GM19035 (cell line): ENCODE results near the gene AHRR.
"Not testable (repeated sequence)": the region's sequence is repeated elsewhere in the genome, so short reads cannot be mapped to it uniquely, and the experiment has no call there.

ENCODE experiments used
- ATAC-seq: cut with Tn5 transposase; IDR thresholded peaks from one replicate; pipeline ENCODE4 v1.9.1; 2021; ENCODE audit not compliant: unreplicated experiment

The AHRR gene

DNA sequence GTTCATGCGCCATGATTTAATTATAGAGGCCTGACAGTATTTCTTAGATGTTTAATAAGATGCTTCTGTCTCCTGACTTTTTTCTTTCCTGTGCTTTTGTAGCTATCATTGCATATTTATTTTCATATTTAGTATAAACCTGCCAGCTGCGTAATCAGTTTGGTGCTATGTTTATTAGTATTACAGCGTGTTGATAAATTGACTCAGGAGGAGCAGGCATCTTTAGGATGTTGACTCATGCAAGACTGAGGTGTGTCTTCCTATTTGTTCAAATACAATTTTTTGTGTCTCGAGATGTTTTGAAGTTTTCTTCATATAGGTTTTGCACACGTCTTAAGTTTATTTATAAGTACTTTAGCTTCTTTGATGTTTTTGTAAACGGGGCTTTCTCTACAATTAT lies 85.5 kb downstream of the AHRR start:
- no peak for ATAC-seq

DNA sequence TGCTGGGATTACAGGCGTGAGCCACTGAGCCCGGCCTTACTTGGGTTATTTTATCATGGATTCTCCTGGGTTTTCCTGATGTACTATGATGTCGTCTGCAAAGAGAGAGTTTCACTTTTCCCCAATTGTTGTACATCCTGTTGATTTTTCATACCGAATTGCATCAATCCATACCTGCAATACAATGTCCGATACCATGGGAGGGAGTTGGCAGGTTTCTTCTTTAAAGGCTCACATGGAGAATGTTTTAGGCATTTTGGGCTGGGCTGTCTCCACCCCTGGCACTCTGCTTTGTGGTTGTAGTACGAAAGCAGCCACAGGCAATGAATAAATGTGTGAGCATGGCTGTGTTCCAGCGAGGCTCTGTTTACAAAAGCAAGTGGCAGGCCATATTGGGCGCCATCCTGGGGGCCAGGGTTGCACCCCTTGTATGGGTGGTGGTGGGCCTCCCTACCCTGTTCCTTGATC lies 86.3 kb downstream of the AHRR start:
- no peak for ATAC-seq

DNA sequence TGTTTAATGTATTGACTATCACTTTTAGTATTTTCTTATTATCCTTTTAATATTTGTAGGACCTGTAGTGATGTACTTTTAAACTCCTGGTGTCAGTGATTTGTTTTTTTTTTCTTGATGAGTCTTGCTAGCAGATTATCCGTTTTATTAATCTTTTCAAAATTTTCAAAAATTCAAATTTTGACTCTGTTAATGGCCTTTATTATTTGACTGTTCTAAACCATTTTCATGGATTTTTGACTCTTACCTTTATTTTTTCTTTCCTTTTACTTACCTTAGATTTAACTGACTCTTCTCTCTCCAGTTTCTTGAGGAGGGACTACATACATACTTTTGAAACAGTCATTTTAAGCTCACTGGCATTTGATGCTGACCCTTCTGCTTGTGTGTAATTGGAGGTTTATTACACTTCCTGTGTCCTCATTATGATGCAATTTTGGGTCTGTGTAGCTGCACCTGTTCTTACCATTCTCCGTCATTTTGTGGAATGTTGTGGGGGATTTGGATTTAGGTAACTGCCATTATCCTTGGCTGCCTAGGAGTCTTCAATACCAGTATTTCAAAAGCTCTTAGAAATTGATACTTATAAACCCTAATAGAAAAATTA lies 89.5 kb downstream of the AHRR start:
- no peak for ATAC-seq

DNA sequence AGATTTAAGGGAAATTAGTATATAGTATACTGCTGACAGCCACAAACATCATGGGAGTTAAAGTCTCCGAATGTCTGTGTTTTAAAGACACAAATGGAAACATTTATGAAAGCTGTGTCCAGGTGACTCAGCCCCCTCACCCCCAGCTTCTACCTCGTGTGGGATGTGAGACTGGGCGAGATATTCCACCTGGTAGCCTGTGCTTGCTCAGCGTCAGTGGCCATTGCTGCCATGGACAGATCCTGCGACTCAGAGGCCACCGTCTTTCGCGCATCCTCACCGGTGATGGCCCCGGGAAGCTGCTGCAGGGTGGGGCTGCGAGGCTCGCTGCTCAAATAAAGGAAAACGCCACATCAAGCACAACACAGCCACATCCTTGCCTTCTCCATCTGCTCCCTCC lies 90.2 kb downstream of the AHRR start:
- no peak for ATAC-seq

DNA sequence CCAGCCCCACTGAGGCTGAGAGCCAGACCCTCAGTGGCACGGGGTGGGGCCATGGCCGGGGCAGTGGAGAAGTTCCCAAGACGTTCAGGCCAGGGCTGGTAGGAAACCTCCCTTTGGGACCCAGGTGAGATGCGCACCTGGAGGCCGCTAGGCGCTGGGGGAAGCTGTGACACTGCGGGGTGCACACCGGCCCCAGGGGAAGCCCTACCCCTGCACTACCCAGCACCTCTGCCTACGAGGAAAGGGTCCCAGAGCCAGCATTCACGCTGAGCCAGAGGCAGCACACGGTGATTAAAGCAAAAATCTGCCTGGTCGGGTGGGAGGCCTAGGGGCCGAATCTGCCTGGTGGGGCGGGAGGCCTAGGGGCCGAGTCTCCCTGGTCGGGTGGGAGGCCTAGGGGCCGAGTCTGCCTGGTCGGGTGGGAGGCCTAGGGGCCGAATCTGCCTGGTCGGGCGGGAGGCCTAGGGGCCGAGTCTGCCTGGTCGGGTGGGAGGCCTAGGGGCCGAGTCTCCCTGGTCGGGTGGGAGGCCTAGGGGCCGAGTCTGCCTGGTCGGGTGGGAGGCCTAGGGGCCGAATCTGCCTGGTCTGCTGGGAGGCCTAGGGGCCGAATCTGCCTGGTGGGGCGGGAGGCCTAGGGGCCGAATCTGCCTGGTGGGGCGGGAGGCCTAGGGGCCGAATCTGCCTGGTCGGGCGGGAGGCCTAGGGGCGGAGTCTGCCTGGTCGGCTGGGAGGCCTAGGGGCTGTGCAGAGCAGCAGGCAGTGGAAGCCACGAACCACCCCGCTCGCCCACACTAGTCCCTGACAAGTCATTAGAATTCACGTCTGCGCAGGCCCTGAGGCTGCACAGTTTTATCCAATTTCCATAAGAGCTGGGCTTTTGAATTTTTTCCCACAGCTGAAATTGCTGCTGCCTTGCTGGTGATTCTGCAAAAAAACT lies 93.7 kb downstream of the AHRR start:
- ATAC-seq, result not testable (repeated sequence)

DNA sequence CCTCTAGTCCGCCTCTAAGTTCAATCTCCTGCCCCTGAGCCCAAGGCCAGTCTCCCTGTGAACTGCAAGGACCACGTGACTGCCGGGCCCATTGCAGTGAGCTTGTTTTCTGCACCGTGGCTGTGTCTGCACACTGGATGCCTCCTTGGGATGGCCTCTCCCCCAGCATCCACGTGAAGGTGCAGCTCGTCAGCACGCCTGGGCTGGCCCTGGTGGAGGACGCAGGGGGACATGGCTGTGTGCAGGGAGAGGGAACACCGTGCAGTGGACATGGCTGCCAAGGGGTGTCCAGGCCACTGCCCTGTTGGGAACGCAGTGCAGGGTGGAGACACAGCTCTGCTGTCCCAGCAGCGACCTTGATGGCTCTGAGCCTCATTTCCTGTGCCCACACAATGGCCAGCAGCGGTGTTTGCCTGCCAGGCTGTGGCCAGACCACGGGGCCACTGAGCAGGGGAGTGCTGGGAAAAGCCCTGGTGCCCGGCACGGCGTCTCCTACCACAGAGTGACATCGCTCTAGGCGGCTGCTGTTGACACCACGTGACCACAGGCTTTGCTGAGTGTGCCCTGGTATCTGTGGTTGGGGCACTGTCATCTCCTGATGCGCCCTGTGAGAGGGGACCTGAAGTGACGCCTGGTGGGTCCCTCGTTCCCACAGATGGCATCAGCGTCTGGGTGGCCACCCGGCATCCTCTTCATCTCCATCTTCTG lies 94.6 kb downstream of the AHRR start:
- no peak for ATAC-seq

DNA sequence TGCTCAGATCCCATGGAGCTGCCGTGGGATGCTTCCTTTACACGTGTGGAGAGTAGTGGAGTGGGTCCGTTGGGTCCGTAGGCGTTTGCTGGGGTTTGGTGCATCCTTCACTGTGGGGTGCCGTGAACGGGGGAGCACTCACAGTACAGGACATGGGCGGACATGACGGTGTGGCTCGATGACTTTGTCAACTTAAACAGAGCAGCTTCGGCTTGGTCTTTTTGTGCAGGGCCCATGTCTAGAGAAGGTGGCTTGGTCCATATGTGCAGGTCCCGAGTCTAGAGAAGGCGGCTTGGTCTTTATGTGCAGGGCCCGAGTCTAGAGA lies 95.1 kb downstream of the AHRR start:
- ATAC-seq, result no peak

DNA sequence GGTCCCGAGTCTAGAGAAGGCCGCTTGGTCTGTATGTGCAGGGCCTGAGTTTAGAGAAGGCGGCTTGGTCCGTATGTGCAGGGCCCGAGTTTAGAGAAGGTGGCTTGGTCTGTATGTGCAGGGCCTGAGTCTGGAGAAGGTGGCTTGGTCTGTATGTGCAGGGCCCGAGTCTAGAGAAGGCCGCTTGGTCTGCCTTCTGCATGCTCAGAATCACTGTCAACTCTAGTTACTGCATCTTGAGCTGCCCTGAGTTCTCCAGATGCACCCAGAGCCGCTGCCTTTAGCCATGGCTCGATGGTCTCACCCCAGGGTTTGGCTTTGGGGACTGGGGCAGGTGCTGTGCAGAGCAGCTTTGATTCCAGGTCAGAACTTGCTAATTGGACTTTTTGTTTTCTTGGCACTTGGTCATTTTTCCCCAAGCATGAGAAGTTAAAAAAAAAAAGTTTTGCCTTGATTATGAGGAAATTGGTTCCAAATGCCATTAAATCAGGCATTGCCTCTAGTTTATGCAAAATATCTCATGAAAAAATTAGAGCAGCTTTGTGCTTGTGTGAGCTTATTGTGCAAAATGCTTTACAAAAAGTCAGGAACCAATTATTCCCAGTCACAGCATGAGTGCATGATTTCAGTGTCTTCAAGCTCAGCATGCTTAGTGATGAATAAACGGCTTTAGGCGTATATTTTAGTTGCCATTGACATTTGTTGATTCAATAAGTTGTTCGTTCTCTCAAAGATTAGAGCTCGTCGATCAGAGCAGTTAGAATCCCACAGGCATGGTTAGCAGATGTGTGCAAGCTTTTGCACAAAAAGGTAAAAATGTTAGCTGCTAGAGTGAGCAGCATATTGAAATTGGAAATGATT lies 96.0 kb downstream of the AHRR start:
- no peak for ATAC-seq

DNA sequence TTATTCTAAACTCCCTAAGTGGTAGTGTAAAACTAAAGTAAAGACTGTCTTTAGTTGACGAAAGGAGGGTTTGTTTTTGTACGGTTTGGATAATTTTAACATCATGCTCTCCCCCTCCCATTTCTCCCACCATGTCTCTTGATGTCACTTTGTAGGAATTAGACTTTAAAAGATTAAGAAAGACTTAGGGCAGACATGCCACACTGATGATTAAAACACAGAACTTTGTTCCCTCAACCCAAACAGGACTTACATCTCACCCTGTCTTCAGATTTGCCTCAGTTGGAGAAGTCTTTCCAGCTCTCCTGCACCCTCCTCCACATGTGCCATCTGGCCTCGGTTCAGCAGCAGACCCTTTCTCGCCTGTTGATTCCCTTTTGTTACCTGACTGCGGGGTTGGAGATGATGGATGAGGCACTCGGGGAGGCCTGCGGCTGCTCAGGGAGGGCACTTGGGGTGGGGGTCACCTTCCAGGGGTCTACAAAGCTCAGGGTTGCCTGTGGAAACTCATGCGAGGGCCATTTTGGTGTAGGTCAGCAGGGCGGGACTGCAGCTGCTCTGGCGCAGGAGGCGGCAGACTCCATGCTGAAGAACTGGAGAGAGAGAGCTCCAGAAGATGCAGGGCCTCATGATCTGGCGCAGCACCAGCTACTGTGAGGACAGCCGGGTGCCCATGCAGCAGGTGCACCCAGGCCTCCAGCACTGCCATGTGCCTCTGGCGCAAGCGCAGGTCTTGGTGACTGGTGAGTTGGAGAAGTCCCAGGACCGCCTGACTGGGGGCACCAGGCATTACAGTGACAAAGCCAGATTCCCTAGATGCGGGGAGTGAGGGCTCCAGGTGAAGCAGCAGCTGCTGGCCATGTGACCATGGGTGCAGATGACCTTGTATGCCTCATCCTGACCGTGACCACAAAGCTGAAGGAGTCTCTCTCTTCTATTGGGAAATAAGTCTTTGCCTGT lies 96.9 kb downstream of the AHRR start:
- no peak for ATAC-seq

DNA sequence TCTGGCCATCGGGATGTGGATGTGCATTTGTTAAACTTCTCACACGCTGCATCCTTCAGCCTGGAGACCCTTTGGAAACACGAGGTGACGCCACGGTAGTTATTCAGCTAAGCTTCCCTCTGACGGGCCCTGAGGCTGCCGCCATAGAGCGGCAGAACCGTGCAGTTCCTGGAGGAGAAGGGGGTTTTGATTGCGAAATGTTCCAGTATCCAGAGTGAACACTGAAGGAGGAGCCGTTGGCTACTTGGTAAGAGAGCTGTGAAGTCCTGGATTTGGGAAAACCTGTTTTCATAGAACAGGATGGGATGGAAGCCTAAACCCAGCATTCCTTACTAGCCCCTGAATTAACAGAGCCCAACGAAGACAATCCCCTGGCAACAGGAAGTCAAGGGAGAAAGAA lies 98.5 kb downstream of the AHRR start:
- no peak for ATAC-seq

DNA sequence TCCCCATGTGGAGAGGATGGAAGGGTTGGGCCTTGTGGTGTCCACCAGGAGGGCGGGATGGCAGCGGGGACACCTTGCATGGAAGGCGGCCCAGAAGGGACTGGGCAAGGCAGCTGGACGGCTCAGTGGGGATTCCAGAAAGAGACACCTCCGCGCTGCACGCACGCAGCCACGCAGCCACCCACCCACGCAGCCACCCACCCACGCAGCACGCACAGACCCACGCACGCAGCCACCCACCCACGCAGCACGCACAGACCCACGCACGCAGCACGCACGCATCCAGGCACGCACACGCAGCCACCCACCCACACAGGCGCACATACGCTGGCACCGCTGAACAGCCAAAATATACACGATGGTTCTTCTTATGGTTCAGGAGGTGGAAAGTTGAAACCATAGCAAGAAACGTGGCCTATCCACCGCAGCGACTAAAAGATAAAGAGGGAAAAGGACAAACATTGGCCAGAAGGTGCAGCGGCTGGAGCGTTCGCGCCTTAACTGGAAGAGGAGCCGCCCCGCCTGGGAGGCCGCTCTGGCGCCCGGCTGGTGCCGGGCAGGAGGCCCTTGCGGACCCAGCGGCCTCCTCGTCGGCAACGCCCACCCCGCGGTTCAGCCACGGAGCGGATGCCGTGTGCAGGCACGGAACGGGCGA lies 99.2 kb downstream of the AHRR start:
- ATAC-seq, result no peak

DNA sequence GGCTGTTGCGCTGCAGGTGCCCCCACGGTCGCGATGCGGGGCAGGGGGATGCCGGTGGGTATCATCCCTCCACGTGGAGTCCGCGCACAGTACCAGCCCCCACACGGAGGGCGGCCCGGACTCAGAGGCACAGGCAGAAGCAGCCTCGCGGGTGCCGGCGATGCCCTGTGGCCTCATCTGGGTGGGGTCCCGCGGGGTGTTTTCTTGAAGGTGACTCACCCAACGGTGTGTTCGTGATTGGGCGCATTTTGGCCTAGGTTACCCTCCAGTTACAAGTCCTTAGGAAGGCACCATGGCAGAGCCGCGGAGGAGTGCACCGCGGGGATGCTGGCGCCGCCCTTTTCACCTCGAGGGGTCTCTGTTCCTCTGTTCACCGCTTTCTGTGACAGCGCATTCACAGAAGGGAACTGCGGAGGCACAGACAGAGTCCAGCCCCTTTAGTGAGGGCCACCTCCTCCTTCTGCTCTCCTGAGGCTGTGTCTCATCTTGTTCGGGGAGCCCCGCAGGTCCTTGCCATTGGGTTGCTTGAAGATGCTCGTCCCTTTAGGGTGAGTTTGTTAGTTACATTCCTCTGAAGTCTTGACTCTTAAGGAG lies 99.9 kb downstream of the AHRR start:
- ATAC-seq, result no peak

DNA sequence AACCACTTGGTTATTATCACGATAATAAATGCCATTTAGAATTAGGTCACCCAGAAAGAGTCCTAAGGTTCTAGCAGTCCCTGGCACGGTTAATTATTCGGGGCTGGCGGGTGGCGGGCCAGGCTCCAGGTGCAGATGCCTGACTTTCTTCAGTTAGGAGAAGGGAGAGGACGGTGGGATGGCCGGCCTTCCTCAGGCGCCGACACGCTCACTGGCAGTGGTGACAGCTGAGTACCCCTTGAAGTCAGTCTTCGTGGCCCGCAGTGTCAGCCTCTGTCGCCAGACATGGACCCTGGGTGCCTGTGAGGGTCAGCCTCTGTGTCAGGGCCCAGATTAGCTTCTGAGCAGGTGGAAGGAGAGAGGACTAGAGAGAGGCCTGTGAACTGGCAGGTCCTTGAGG lies 100.4 kb downstream of the AHRR start:
- ATAC-seq, result no peak

DNA sequence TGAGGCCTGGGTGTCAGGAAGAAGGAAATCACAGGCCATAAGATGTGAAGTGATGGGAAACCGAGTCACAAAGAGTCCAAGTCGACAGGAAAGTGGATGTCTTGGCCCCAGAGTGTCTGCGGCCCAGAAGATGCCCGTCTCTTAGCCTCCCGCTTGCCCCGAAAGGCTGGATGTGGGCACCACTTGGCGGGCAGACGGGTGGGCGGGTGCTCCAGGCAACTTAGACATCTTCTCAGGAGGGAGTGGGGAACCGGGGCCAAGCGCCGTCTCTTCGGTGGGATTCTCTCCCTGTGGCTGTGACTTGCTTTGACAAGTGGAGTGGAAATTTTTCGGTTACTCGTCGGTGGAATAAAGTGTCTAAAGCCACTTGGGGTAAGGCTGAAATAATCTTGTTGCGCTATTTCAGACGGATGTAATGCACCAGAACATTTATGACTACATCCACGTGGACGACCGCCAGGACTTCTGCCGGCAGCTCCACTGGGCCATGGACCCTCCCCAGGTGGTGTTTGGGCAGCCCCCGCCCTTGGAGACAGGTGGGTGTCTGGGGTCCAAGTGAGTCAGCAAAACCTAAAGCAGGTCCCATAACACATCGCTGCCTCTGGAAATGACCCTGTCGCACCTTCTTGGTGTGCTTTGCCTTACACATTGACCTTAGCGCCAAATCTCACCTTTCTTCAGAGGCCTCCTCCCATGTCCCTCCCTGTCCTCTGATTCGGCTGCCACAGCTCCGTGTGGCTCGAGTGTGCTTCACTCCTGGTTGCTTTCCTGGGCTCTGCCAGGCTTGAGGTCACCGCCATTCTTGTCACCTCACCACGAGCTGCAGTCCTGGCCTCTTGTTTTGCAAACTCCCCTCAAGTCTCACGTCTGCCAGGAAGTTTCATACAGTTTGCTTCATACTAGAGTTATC lies 101.1 kb downstream of the AHRR start:
- no peak for ATAC-seq

DNA sequence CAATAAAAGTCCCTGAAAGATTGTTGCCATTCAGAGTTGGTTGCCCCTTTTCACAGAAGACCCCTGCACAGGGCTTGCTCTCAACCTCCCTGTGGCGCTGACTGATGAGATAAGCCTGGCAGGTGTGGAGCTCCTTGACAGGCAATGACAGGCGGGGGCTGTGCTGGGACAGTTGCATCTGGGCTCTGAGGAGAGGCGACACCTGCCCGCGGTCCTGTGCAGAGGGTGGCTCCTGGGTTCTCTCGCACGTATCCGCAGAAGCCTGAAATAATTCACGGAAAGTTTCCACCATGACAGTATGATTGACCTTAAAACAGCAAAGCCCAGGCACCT lies 101.7 kb downstream of the AHRR start:
- ATAC-seq, result no peak

DNA sequence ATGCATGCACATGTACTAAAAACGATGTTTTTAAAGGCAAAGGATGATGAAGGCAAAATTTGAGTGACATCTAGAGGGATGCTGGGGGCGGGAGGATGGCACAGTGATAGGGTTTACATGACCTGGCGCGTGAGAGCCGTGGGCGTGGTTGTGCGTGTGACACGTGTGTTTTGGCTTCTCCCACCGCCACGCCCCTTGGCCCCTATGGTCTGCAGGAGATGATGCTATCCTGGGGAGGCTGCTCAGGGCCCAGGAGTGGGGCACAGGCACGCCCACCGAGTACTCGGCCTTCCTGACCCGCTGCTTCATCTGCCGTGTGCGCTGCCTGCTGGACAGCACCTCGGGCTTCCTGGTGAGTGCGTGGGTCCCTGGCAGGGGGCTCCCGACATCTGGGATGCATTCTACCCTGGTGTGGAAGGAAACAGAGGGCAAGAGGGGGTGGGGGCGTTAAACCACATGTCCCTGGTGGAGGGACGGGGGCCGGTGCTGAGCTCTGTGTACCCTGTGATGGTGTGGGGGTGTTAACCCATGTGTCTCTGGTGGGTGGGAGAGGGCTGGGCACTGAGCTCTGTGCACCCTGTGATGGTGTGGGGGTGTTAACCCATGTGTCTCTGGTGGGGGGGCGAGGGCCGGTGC lies 102.2 kb downstream of the AHRR start:
- no peak for ATAC-seq

DNA sequence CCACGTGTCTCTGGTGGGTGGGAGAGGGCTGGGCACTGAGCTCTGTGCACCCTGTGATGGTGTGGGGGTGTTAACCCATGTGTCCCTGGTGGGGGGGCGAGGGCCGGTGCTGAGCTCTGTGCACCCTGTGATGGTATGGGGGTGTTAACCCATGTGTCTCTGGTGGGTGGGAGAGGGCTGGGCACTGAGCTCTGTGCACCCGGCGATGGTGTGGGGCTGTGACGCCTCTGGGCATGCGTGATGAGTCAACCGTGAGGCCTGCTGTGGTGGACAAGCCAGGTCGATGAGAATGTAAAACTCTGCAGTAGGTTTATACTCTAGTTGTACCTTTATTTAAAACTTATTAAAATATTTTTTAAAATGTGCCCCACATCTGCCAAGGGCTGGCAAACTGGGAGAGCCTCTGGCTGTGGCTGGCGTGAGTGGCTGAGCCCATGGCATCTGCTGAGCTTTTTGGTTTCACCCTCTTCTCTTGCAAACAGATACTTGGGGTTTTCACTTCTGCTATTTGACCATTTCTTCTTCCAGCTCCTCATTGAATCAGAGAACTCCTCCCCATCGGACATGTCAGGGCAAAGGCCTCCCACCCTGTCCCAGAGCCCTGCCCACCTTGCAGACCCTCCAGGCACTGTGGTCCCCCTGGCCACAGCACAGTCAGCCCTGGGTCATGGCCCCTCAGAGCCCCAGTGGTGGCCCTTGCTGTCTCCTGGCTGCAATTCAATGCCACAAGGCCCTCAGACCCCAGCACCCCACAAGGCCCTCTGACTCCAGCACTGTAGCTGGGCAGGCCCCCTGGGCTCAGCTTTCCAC lies 103.0 kb downstream of the AHRR start:
- peak; percentile 90 for ATAC-seq
